CD4-positive, alpha-beta T cell treated with Interleukin-15 for 4 hours (primary cell): ENCODE data around the gene ZXDC.
A peak's percentile ranks its signal among the peaks of the same experiment; 100 is the strongest.

ENCODE experiments used
- DNase-seq: peaks from one replicate; pipeline ENCODE4 v3.0.0-alpha.2; 2020; ENCODE audit warnings: low spot score

The ZXDC gene

DNA sequence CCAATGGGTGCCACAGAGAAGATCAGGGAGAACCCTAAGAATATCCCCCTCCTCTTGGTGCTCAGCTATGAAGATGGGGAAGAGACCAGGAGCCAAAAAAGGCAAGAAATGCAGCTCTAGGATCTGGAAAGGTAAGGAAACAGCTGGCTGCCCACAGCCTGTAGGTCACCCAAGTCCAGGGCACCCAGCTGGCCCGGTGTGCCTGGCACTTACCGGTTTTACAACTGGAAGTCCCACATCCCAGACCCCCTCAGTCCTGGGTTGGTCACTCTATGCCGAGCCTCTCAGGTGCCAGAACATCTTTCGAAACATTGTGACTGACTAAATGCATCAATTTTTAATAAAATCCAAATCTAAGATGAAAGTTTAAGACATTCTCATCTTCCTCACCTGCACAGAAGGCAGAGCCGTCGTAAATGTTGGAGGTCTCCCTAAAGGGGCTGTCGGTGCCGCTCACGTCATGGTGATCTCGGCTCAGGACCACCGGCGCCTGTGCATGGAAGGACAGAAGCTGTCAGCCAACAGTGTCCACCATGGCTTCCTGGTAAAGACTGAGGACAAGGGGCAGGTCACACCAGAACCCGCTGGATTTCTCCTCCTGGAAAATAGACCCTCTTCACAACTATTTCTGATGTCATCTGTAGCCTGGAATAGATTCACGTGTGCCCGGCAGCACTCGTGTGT is 13.3 kb upstream of the ZXDC start:
- DNase-seq = no peak

DNA sequence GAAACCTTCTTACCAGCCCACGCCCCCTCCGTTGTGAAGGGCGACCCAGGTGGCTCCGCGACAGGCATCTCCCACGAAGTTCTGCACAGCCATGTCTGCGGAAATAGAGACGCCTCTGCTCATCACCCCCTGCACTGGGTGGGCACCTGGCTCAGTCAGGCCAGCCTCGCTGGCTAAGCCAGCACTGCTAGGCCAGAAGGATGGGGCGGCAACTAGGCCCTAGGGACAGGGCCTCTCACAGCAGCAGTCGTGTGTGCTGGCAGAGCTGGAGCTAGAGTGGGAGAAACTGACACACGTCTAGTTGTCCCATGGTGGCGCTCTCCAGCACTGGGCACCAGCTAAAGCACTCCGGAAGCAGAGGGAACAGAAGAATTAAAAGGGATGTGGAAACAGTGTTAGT is 12.5 kb upstream of the ZXDC start:
- no peak for DNase-seq

DNA sequence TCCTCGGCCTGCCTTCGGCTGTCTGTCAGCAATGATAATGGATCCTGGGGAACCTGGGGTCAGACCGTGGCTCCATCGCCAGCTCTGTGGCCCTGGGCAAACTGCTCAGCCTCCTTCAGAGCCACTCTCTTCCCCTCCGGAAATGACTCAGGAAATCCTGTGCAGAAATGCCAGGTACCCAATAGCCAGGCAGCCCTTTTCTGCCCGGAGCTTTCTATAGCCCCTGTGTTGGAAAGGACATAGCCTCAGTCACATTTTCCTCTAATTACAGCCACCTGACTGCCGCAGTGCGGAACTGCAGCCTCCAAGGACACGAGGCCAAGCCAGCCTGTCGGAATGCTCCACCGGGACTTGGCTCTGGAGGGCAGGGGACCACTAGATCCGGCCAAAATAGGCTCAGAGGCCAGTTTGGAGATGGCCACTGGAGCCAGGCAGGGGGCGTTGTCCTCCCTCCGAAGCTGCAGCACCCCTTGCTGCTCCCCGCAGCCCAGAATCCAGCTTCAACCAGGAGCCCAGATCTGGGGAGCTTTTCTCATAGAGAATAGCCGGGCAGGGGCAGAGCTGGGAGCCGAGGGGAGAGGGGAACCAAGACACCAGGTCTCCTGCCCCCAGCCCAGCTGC is 11.6 kb upstream of the ZXDC start:
- no peak for DNase-seq

DNA sequence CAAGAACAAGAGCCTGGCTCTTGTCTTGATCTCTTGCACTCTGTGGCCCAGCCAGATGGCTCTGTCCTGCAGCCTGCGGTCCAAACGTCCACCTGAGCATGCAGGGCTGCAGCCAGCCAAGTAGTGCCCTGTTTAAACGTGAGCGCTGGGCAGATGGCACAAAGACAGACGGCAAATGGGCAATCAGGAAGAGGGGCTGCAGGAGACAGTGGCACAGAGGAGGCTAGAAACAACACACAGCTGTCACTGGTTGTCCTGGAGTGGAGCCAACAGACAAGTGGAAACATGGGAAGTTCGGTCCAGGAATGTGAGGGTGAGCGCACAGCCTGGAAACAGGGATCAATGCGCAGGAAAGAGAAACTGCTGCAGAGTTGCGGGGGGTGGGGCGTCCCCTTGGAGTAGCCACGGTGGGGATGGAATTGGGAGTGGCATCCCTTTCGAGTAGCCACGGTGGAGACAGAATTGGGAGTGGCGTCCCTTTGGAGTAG is 10.7 kb upstream of the ZXDC start:
- DNase-seq = no peak

DNA sequence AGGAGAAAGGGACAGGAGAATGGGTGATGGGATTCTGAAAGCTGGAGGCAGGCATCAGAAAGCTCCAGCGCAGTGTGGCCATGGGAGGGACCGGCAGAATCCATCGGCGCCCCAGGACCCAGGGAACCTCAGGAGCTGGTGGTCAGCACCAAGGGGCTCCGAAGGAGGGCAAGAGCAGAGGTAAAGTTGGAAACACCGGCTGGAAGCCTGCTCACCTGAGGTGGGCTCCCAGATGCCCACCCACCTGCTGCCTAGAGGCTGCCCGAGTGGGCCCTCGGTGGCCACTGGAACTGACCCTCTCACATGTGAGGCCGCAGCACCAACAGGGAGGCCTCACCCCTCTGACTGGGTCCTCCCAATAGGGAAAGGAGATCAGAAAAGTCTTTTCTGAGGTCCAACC is 10.3 kb upstream of the ZXDC start:
- DNase-seq = no peak

DNA sequence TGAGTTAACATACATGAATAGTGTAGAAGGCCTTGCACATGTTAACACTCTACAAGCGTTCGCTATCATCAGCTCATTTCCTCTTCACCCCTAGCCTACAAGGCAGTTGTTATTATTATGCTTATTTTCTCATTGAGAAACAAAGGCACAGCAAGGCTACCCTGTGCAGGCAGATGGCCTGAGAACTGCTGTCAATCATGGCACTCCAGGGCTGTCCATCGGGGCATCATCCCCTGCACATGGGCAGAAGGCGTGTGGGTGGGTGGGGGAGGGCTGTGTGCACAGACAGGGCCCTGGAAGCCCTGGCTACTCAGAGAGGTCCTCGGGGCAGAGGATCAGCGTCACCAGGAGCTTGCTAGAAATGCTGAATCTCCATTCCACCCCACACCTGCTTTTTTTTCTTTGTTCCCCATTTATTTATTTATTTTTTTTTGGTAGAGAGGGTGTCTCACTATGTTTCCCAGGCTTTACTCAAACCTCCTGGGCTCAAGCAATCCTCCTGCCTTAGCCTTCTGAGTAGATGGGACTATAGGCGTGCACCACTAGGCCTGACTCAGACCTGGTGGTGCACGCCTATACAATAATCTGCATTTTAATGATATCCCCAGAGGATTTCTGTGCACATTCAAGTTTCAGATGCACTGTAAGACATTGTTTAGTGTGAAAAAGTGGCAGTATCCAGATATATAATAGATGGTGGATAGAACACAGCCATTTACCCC is 9.6 kb upstream of the ZXDC start:
- no peak for DNase-seq

DNA sequence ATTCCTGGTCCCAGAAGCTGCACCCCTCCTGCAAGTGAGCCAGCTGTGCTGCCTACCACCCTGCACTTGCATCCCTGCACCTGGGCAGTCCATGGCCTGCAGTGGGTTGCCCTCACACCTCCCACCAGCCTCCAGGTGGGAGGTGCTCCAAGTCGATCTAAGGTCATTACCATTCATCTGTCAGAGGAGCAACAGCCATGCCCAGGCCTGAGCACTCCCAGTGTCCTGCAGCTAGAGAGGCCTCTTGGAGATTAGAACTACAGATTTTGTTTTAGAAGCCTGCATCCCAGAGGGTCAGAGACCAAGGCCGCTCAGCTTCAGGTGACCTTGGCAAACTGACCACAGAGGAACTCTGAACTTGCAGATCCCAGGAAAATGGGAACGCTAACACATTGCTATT is 9.0 kb upstream of the ZXDC start:
- DNase-seq = no peak

DNA sequence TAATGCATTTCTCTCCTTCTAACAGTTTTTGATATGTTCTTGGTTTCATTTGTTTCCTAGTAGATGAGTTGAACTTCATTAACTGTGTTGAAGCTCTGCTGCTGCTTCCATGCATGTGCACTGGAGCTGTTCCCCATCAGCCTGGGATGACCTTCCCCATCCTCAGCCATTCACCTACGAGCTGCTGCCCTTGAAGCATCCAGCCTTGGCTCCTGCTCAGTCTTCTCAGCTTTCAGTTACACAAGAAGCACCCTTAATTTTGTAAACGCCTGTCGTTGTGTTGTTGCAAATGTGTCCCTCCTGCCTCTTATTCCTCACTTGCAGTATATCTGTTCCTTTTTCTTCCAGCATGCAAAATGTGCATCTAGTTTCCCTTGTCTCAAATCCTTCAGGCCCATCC is 8.5 kb upstream of the ZXDC start:
- no peak for DNase-seq

DNA sequence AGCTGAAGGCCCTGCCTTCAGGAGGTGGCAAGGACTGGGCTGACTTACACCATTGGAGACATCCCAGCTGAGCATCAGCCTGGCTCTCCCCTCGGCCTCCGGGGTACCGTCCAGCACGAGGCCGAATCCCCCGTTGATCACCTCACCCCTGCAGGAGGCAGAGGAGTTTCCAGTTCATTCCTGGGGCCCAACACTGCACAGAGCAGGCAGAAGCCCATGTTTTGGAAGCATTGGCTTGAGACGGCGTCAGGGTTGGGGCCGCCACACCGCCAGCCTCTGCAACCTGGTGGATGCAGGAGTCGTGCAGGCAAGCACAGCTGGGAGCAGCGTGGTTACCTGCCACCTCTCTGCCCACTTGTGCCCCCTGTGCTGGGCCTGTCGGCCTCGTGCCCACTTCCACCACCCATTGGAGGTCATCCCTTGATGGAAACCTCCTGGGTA is 7.7 kb upstream of the ZXDC start:
- DNase-seq = no peak

DNA sequence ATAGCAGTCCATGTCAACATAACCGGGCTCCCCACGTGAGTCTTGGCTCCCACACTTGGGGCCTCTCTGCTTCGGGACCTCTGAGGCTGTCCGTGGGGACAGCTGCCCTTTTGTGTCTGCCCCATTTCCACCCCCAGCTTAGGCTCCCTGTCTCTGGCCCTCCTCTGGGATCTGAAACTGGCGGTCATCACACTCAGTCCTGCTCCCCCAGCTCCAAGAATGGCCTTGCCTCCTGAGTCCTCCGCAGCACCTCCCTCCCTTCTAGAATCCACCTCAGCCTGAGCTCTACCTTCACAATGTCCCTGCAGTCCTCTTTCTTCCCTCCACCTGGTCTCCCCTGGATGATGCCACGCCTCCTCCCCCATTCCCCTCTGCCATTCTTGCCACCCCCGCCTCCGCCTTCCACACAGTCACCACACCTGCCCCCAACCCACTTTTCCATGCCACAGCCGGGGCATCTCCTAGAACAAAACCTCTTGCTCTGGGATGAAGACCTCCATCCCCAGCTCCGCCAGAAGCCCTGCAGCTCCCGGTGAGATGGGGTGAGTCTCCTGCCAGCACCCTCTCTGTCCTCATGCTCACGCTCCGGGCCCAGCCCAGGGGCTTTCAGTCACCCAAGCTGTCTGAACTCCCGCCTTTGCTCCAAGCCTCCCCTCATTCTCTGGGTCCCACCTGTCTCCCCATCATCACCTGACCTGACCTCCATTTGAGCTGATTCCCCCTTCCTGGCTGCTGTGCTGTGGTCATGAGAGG is 7.0 kb upstream of the ZXDC start:
- DNase-seq = no peak

DNA sequence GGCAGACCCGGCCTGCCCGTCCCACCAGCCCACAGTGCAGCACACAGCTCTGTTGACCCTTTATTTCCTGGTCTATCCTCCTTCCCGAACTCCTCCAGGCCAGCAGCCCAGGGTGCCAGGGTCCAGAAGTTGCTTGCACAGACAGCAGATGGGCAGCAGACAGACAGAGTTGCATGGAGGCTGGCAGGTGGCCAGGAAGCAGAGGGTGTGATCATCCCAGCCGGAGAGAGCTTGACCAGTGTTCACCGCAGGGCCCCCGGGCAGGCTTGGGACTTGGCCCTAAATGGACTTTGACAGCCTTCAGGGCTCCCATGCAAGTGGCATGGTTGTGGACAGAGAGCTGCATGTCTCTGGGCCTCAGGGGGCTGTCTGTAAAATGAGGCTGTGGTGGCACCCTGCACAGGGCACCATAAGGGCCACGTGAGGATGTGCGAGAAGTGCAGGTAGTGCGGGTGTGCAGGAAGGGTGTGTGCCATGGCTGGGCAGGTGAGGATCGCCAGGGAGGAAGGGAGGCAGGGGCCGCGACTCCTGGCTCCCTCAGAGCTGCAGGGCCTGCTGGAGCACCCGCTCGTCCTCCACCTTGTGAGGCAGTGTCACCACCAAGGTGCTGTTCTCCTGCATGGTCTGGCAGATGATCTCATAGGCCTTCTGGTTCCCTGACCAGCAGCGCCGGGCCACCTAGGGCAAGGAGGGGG is 6.3 kb upstream of the ZXDC start:
- no peak for DNase-seq

DNA sequence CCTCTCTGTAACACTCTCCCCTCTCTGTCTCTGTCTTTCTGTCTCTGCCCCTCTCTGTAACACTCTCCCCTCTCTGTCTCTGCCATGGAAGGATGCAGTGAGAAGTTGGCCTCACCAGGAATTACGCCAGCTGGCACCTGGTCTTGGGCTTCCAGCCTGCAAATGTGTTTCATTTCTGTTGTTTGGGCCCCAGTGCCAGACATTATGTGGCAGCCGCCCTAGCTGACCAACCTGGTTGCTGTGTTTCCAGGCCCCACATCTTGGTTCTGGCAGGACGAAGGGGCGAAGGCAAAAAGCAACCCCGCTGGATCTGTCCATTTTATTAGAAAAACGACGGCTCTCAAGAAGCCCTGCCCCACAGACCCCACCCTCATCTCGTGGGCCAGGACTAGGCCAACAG is 5.2 kb upstream of the ZXDC start:
- DNase-seq = no peak

DNA sequence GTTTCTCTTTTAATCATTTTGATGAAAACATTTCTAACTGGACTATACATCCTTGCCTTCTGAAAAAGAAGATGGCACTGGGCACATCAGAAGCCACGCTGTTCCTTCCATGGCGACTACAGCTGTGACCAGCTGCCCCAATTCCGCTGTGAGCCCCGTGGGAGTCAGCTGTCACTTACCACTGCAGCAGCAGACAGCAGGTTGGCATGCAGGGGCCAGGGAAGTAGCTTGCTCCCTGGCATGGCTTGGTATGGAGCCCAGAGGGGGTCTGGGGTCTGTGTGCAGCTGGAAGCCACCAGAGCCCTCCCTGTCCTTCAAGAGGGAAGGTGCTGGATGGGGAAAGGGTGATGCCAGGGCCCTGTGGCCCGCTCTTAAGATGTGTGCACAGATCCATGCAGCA is 4.5 kb upstream of the ZXDC start:
- no peak for DNase-seq

DNA sequence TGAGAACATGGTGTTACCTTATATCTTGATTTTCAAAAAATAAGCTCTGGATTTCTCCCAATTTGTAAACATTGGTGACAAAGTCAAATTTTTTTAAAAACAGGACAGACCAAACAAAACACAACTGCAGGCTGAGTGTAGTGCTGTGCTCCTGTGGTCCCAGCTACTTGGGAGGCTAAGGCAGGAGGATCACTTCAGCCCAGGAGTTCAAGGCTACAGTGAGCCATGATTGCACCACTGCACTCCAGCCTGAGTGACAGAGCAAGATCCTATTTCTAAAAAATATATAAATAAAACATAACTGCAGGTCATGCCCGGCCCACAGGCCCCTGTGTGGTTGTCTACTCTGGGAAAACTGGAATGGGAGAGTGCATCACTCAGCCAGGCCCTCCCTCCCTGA is 4.0 kb upstream of the ZXDC start:
- DNase-seq = no peak

DNA sequence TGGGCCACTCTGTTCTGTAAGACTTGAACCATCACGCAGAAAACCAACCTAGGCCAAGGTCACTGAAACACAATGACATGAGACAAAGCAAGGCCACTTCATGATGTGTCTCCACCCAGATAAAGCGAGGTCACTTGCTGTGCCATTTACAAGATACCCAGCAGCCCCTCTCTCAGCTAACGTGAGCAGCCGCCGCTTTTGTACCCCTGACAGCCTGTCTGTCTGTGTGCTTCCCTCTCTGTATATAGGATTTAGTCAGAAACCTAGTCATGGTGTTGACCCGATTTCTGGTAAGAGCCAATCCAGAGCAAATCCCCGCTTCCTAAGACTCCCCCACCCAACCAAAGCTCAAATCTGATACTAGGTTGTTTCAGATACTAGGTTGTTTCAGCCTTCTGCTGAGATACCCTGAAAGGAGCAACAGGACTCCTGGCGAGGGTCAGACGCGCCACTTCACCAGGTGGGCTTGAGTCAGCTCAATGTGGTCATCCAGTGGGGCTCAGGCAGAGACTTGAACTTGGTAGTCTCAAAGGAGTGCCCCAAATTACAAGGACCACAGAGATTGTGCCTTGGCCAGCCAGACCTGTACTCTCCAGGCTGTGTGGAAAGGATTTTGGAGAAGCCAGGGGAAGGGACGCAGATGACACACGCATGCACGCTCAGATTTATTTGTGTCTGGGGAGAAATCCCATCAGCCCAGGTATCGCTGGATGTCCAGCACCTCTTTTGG is 3.1 kb upstream of the ZXDC start:
- DNase-seq = no peak

DNA sequence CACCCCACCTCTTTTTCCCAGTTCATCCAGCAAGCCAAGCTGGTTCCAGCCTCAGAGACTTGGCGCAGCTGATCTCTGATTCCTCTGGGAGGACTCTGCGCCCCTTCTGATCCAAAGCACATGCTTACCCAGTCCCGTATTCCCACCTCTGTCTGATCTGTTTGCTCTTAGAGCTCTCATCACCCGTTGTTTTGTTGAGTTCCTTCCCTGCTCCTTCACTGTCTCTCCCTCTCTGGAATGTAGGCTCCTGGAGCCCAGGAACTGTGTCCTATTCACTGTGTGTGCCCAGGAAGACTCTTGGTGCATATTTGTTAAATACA is 1.3 kb upstream of the ZXDC start:
- no peak for DNase-seq

DNA sequence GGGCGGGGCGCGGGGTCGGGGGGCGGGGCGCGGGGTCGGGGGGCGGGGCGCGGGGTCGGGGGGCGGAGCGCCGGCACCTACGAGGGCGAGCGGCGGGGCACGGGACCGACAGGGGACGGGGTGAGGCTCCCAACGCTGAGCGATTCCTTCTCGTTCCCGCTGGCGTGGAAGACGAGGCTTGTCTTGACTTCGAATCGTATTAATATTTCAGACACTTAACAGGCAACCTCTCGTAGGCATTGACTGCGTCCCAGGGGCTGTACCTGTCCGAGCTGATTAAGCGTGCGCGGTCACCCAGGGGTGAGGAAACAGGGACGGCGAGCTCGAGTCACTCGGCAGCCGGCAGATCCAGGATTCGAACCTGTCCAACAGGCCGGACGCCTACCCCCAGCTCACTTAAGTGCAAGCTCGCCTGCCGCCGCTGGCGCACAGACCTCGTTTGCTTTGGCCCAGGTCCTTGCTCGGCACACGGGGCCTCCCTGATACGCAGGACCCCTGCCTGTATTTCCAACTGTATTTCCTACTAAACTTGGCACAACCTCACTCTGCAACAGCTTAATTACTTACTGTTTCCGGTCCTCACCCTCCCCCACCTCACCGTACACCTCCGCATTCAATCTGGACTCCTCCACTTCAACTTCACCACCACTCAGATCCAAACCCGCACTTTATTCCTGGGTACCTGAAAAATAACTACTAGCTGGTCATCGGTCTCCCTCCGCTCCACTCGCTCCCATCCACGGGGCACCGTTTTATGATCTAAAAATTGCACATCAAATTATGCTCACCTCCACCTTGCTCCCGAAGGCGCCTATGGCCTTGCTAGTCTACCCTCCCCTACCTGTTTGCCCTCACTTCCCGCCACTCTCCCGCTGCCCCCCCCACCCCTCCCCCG is 722 bp upstream of the ZXDC start:
- no peak for DNase-seq

DNA sequence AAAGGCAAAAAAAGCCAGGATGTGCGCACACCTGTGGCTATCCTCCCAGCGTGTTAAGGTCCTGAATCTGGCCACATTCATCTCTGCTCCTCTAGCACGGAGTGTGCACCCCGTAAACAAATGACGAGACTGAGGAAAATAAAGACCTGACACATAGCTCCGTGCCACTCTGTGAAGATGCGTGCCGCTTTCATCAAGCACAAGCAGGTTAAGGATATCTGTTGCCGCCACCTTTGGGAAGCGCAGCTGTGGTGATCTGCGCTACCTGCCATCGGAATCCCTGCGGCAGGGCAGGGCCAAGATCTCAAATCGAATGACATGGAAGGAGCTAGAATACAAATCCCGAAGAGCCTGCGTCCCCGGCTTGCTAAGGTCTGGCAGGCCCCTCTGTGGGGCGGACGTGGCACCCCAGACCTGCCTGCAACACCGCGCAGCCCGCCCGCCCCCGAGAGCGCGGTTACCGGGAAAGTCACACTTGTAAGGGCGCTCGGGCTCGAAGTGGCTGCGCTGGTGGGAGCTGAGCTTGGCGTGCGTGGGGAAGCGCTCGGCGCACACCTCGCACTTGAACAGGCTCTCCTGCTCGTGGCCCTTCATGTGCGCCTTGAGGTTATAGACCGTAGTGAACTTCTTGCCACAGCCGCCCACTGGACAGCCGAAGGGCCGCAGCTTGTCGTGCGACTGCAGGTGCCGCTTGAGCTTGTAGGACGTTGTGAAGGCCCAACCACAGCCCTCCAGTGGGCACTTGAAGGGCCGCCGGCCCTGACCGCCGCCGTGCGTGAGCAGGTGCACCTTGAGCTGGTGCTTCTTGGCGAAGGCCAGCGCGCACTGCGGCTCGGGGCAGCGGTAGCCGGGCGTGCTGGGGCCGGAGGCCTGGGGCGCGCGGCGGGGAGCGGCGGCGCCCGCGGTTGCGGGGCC is 936 bp downstream of the ZXDC start:
- peak; percentile 15 for DNase-seq
